ENCODE data around the gene PPP2R3A. TPM values are rescaled to one million over a fixed set of nuclear protein-coding genes. Genes with fewer than 3 reads are reported as not detected.

Gene PPP2R3A
- total and polyA plus RNA-seq, 2 donors (not counting 1 experiment from before 2014, with no cell fraction given) = 17.5 to 18.3 TPM

DNA sequence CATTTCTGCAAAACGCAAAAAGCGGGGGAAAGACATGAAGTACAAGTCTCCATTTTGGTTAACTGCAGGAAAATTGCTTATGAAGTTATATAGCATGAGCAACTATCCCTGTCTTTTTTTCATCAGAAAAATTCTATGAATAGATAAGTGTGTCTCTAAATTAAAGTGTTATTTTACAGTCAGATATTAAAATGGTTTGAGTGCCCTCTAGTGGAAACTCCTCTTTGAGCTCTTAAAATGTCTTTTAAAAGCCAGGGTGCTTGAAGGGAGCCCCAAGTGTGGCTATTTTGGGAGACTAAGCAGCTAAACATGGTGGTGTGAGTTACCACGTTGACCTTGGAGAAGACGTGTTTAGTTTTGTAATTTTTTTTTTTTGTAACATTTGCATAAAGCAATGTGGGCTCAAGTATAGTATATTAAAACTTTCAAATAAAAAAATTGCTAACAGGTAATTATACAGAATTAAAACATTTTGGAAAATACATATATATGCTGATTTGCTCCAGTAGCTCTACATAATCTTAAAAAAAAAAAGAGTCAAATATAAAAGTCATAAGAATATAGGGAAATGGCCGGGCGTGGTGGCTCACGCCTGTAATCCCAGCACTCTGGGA, 77.2 kb downstream of the PPP2R3A start:
- Histone ChIP-seq H3K9me3 (ENCODE audit: control insufficient read depth, insufficient read depth, low read depth, low read length) (no peaks in the 10 kb centered on the region), H3K4me1 (ENCODE audit: control insufficient read depth, extremely low read depth, insufficient read depth, low read length) (no peaks in the 10 kb centered on the region), H3K27me3 (ENCODE audit: control insufficient read depth, insufficient read depth, low read length) (no peaks in the 10 kb centered on the region), H3K4me3 (replicated peaks in 1 of 4; ENCODE audit: control extremely low read depth in 1 of 4, insufficient read depth in 1 of 4, low read depth in 3 of 4, low read length in 4 of 4) (no peak overlapping the region), H3K36me3 (ENCODE audit: control insufficient read depth, insufficient read depth, low read length) (peaks cover 5% of the 10 kb centered on the region), H2AFZ (ENCODE audit: low read length) (no peak overlapping the region), H3K9ac (ENCODE audit: insufficient read depth, low read length) (no peak overlapping the region), H3K4me2 (ENCODE audit: extremely low read depth, insufficient read depth, low read length) (no peak overlapping the region), H4K20me1 (ENCODE audit: control insufficient read depth, extremely low read depth, insufficient read depth, low read length) (no peaks in the 10 kb centered on the region), H3K79me2 (ENCODE audit: control insufficient read depth, insufficient read depth, low read length) (no peaks in the 10 kb centered on the region), H3K27ac (ENCODE audit: insufficient read depth, low read length) (no peak overlapping the region)
- peak; percentile 47 to 79 for DNase-seq (ENCODE audit: low read depth in 2 of 2)
- no peak for TF ChIP-seq EZH2 (IDR thresholded peaks at IDR 0.05; ENCODE audit: low read length, missing control alignments)
- TF ChIP-seq, protein P1, sequence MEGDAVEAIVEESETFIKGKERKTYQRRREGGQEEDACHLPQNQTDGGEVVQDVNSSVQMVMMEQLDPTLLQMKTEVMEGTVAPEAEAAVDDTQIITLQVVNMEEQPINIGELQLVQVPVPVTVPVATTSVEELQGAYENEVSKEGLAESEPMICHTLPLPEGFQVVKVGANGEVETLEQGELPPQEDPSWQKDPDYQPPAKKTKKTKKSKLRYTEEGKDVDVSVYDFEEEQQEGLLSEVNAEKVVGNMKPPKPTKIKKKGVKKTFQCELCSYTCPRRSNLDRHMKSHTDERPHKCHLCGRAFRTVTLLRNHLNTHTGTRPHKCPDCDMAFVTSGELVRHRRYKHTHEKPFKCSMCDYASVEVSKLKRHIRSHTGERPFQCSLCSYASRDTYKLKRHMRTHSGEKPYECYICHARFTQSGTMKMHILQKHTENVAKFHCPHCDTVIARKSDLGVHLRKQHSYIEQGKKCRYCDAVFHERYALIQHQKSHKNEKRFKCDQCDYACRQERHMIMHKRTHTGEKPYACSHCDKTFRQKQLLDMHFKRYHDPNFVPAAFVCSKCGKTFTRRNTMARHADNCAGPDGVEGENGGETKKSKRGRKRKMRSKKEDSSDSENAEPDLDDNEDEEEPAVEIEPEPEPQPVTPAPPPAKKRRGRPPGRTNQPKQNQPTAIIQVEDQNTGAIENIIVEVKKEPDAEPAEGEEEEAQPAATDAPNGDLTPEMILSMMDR (conservative IDR thresholded peaks at IDR 0.05 in 1 of 2, IDR thresholded peaks at IDR 0.05 in 1 of 2; ENCODE audit: low read depth in 1 of 2, low read length in 2 of 2) = peak; percentile 52 to 60

DNA sequence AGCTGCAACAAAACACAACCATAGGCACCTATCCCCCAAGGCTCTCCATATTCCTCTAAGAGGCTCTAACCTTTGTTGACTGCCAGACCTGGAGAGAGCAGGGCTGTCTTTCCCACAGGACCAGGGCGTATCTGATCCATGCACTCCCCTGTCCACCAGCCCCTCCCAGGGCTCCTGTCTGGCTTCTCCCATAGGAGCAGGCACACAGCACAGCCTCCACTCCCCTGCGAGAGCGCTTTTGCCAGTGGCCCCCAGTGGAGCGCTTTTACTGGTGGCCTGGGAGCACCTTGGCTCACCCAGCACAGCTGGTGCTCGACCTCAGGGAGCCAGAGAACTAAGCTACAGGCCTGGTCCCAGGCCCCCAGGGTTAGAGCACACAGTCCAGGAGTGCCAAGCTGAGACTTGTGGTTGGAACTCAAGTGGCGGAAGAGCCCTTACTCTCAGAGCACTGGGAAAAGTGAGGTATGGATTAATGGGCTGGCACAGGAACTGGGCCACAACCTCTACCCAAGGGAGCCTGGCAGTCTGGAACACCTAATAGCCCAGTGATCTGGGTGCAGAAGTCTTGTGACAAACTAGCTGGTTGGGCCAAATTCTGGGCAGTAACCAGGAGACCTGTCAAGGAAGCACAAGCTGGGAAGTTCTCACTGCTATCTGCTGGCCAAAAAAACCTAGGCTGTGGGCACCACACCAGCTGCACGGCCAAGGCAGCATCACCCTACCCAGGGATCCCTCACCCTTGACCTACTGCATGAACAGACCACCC, 79.6 kb downstream of the PPP2R3A start:
- H3K4me1 ChIP-seq (ENCODE audit: control insufficient read depth, extremely low read depth, insufficient read depth, low read length) = no peaks in the 10 kb centered on the region
- H3K9ac ChIP-seq (ENCODE audit: insufficient read depth, low read length) = no peak overlapping the region
- no peak for DNase-seq (ENCODE audit: low read depth in 2 of 2)
- H3K4me3 ChIP-seq (replicated peaks in 1 of 4; ENCODE audit: control extremely low read depth in 1 of 4, insufficient read depth in 1 of 4, low read depth in 3 of 4, low read length in 4 of 4) = no peak overlapping the region
- peaks cover 5% of the 10 kb centered on the region for H3K36me3 ChIP-seq (ENCODE audit: control insufficient read depth, insufficient read depth, low read length)
- no peaks in the 10 kb centered on the region for H3K79me2 ChIP-seq (ENCODE audit: control insufficient read depth, insufficient read depth, low read length)
- no peaks in the 10 kb centered on the region for H4K20me1 ChIP-seq (ENCODE audit: control insufficient read depth, extremely low read depth, insufficient read depth, low read length)
- H3K27ac ChIP-seq (ENCODE audit: insufficient read depth, low read length) = no peak overlapping the region
- no peak for TF ChIP-seq EZH2 (IDR thresholded peaks at IDR 0.05; ENCODE audit: low read length, missing control alignments)
- TF ChIP-seq, protein P1 (conservative IDR thresholded peaks at IDR 0.05 in 1 of 2, IDR thresholded peaks at IDR 0.05 in 1 of 2; ENCODE audit: low read depth in 1 of 2, low read length in 2 of 2) = no peak
- H3K9me3 ChIP-seq (ENCODE audit: control insufficient read depth, insufficient read depth, low read depth, low read length) = no peaks in the 10 kb centered on the region
- H2AFZ ChIP-seq (ENCODE audit: low read length) = no peak overlapping the region
- H3K27me3 ChIP-seq (ENCODE audit: control insufficient read depth, insufficient read depth, low read length) = no peaks in the 10 kb centered on the region
- no peak overlapping the region for H3K4me2 ChIP-seq (ENCODE audit: extremely low read depth, insufficient read depth, low read length)

- Histone ChIP-seq H3K4me1 (ENCODE audit: control insufficient read depth, extremely low read depth, insufficient read depth, low read length) (no peaks in the 10 kb centered on the region), H3K79me2 (ENCODE audit: control insufficient read depth, insufficient read depth, low read length) (no peaks in the 10 kb centered on the region), H3K36me3 (ENCODE audit: control insufficient read depth, insufficient read depth, low read length) (peaks cover 5% of the 10 kb centered on the region), H3K9ac (ENCODE audit: insufficient read depth, low read length) (no peak overlapping the region), H3K27me3 (ENCODE audit: control insufficient read depth, insufficient read depth, low read length) (no peaks in the 10 kb centered on the region), H3K9me3 (ENCODE audit: control insufficient read depth, insufficient read depth, low read depth, low read length) (no peaks in the 10 kb centered on the region), H3K27ac (ENCODE audit: insufficient read depth, low read length) (no peak overlapping the region), H3K4me3 (replicated peaks in 1 of 4; ENCODE audit: control extremely low read depth in 1 of 4, insufficient read depth in 1 of 4, low read depth in 3 of 4, low read length in 4 of 4) (no peak overlapping the region), H4K20me1 (ENCODE audit: control insufficient read depth, extremely low read depth, insufficient read depth, low read length) (no peaks in the 10 kb centered on the region), H3K4me2 (ENCODE audit: extremely low read depth, insufficient read depth, low read length) (no peak overlapping the region), H2AFZ (ENCODE audit: low read length) (no peak overlapping the region)
- DNase-seq (ENCODE audit: low read depth in 2 of 2) = no peak
- TF ChIP-seq, protein P1 (conservative IDR thresholded peaks at IDR 0.05 in 1 of 2, IDR thresholded peaks at IDR 0.05 in 1 of 2; ENCODE audit: low read depth in 1 of 2, low read length in 2 of 2) = no peak
- no peak for TF ChIP-seq EZH2 (IDR thresholded peaks at IDR 0.05; ENCODE audit: low read length, missing control alignments)
Observed at GRCh38 chr3:136048068-136048467, 82.5 kb downstream of the PPP2R3A start.

Data from fibroblast of lung (primary cell).